ENCODE measurements around the gene ASPSCR1.

Gene ASPSCR1

GRCh38 chr17:81996232-81996756 is 18.9 kb downstream of the ASPSCR1 start:
- Histone ChIP-seq H3K4me3 (ENCODE audit: low read depth in 1 of 2, low read length in 2 of 2) (no peak overlapping the region), H3K9me3 (ENCODE audit: control insufficient read depth in 1 of 2, low read length in 2 of 2) (no peaks in the 10 kb centered on the region), H3K9ac (ENCODE audit: low read depth in 1 of 2, low read length in 2 of 2) (no peak overlapping the region), H3K4me1 (ENCODE audit: control insufficient read depth in 1 of 2, insufficient read depth in 2 of 2, low read length in 2 of 2) (peaks cover 23 to 34% of the 10 kb centered on the region in 2 donors), H3K27me3 (ENCODE audit: control insufficient read depth in 1 of 2, insufficient read depth in 2 of 2, low read length in 2 of 2) (no peaks in the 10 kb centered on the region), H3K27ac (ENCODE audit: low read depth, low read length) (no peak overlapping the region), H3K36me3 (ENCODE audit: control insufficient read depth in 1 of 2, insufficient read depth in 2 of 2, low read length in 2 of 2) (peaks cover 4 to 18% of the 10 kb centered on the region in 2 donors)

GRCh38 chr17:81996757-81997441 is 19.5 kb downstream of the ASPSCR1 start:
- Histone ChIP-seq H3K4me1 (ENCODE audit: control insufficient read depth in 1 of 2, insufficient read depth in 2 of 2, low read length in 2 of 2) (peaks cover 22 to 29% of the 10 kb centered on the region in 2 donors), H3K9ac (ENCODE audit: low read depth in 1 of 2, low read length in 2 of 2) (no peak overlapping the region), H3K9me3 (ENCODE audit: control insufficient read depth in 1 of 2, low read length in 2 of 2) (no peaks in the 10 kb centered on the region), H3K4me3 (ENCODE audit: low read depth in 1 of 2, low read length in 2 of 2) (no peak overlapping the region), H3K36me3 (ENCODE audit: control insufficient read depth in 1 of 2, insufficient read depth in 2 of 2, low read length in 2 of 2) (peaks cover 4 to 18% of the 10 kb centered on the region in 2 donors), H3K27me3 (ENCODE audit: control insufficient read depth in 1 of 2, insufficient read depth in 2 of 2, low read length in 2 of 2) (no peaks in the 10 kb centered on the region), H3K27ac (ENCODE audit: low read depth, low read length) (no peak overlapping the region)

DNA sequence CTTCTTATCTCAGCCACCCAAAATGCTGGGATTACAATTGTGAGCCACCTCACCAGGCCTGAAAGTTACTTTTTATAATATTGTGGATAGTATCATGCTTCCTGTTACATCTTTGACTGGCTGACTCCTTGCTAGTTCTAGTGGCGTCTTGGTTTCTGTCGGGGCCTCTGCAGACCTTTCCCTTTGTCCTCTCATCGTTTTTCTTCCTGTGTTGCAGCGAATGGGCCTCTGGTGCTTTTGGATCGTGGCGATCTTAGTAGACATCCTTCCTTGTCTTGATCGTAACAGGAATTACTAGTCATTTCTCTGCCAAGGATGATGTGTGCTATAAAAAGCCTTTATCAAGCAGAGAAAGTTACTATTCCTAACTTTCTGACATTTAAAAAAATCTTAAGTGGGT is 20.8 kb downstream of the ASPSCR1 start:
- Histone ChIP-seq H3K4me1 (ENCODE audit: control insufficient read depth in 1 of 2, insufficient read depth in 2 of 2, low read length in 2 of 2) (peaks cover 14 to 19% of the 10 kb centered on the region in 2 donors), H3K36me3 (ENCODE audit: control insufficient read depth in 1 of 2, insufficient read depth in 2 of 2, low read length in 2 of 2) (peaks cover 4 to 18% of the 10 kb centered on the region in 2 donors), H3K9me3 (ENCODE audit: control insufficient read depth in 1 of 2, low read length in 2 of 2) (no peaks in the 10 kb centered on the region), H3K4me3 (ENCODE audit: low read depth in 1 of 2, low read length in 2 of 2) (no peak overlapping the region), H3K9ac (ENCODE audit: low read depth in 1 of 2, low read length in 2 of 2) (no peak overlapping the region), H3K27me3 (ENCODE audit: control insufficient read depth in 1 of 2, insufficient read depth in 2 of 2, low read length in 2 of 2) (no peaks in the 10 kb centered on the region), H3K27ac (ENCODE audit: low read depth, low read length) (no peak overlapping the region)

- H3K27me3 ChIP-seq (ENCODE audit: control insufficient read depth in 1 of 2, insufficient read depth in 2 of 2, low read length in 2 of 2), result no peaks in the 10 kb centered on the region
- H3K9me3 ChIP-seq (ENCODE audit: control insufficient read depth in 1 of 2, low read length in 2 of 2), result no peaks in the 10 kb centered on the region
- H3K9ac ChIP-seq (ENCODE audit: low read depth in 1 of 2, low read length in 2 of 2), result no peak overlapping the region
- H3K27ac ChIP-seq (ENCODE audit: low read depth, low read length), result no peak overlapping the region
- H3K4me3 ChIP-seq (ENCODE audit: low read depth in 1 of 2, low read length in 2 of 2), result no peak overlapping the region
- H3K4me1 ChIP-seq (ENCODE audit: control insufficient read depth in 1 of 2, insufficient read depth in 2 of 2, low read length in 2 of 2), result peaks cover 14 to 19% of the 10 kb centered on the region in 2 donors
- peaks cover 3 to 17% of the 10 kb centered on the region in 2 donors for H3K36me3 ChIP-seq (ENCODE audit: control insufficient read depth in 1 of 2, insufficient read depth in 2 of 2, low read length in 2 of 2)
These were observed 21.4 kb downstream of the ASPSCR1 start for GRCh38 chr17:81998691-81999438.

- peaks cover 14 to 19% of the 10 kb centered on the region in 2 donors for H3K4me1 ChIP-seq (ENCODE audit: control insufficient read depth in 1 of 2, insufficient read depth in 2 of 2, low read length in 2 of 2)
- H3K9me3 ChIP-seq (ENCODE audit: control insufficient read depth in 1 of 2, low read length in 2 of 2), result no peaks in the 10 kb centered on the region
- peaks cover 0 to 14% of the 10 kb centered on the region in 2 donors for H3K36me3 ChIP-seq (ENCODE audit: control insufficient read depth in 1 of 2, insufficient read depth in 2 of 2, low read length in 2 of 2)
- no peak overlapping the region for H3K4me3 ChIP-seq (ENCODE audit: low read depth in 1 of 2, low read length in 2 of 2)
- no peak overlapping the region for H3K27ac ChIP-seq (ENCODE audit: low read depth, low read length)
- no peaks in the 10 kb centered on the region for H3K27me3 ChIP-seq (ENCODE audit: control insufficient read depth in 1 of 2, insufficient read depth in 2 of 2, low read length in 2 of 2)
- no peak overlapping the region for H3K9ac ChIP-seq (ENCODE audit: low read depth in 1 of 2, low read length in 2 of 2)
These were observed 22.2 kb downstream of the ASPSCR1 start for GRCh38 chr17:81999587-81999975.

DNA sequence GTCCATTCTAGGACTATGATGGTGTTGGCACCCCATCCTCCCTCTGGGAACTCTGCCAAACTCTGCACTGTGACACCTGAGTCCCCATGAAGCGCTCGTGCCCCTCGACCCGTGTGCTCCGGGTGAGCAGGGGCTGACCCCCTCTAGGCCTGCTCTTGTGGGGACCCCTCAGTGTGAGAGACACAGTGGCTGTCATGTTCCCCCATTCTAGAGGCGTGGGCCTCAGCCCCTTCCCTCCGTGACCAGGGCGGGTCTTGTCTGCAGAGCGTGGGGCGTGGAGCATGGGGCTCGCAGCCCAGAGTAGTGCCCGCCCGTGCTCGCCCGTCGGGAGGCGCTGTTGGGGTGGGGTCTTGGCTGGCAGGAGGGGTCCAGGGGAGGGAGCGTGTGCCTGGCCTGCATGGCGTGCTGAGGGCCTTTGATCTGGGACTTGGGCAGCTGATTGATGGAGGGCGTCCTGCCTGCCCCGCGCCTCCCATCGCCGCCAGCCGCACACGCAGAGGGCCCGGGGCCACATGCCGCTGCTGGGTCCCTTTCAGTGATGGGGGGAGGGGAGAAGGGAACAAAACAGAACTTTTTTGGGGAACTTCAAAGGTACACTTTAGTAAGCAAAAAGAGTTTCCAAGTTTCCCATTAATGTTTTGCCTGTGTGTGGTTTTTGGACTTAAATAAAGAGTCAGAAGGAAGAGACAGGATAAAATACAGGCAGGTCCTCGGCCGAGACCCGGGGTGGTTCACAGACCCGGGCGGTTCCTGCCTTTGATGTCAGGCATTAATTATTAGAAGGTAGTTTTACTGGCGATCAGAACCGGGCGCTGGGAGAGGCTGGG is 22.8 kb downstream of the ASPSCR1 start:
- peaks cover 14 to 19% of the 10 kb centered on the region in 2 donors for H3K4me1 ChIP-seq (ENCODE audit: control insufficient read depth in 1 of 2, insufficient read depth in 2 of 2, low read length in 2 of 2)
- H3K27me3 ChIP-seq (ENCODE audit: control insufficient read depth in 1 of 2, insufficient read depth in 2 of 2, low read length in 2 of 2), result no peaks in the 10 kb centered on the region
- no peak overlapping the region for H3K9ac ChIP-seq (ENCODE audit: low read depth in 1 of 2, low read length in 2 of 2)
- peak overlapping the region; percentile 13 to 32 for H3K4me3 ChIP-seq (ENCODE audit: low read depth in 1 of 2, low read length in 2 of 2)
- peaks cover 0 to 14% of the 10 kb centered on the region in 2 donors for H3K36me3 ChIP-seq (ENCODE audit: control insufficient read depth in 1 of 2, insufficient read depth in 2 of 2, low read length in 2 of 2)
- no peak overlapping the region for H3K27ac ChIP-seq (ENCODE audit: low read depth, low read length)
- H3K9me3 ChIP-seq (ENCODE audit: control insufficient read depth in 1 of 2, low read length in 2 of 2), result no peaks in the 10 kb centered on the region

- no peak overlapping the region for H3K9ac ChIP-seq (ENCODE audit: low read depth in 1 of 2, low read length in 2 of 2)
- H3K27me3 ChIP-seq (ENCODE audit: control insufficient read depth in 1 of 2, insufficient read depth in 2 of 2, low read length in 2 of 2), result no peaks in the 10 kb centered on the region
- H3K27ac ChIP-seq (ENCODE audit: low read depth, low read length), result no peak overlapping the region
- H3K4me1 ChIP-seq (ENCODE audit: control insufficient read depth in 1 of 2, insufficient read depth in 2 of 2, low read length in 2 of 2), result peaks cover 14 to 19% of the 10 kb centered on the region in 2 donors
- peaks cover 0 to 12% of the 10 kb centered on the region in 2 donors for H3K36me3 ChIP-seq (ENCODE audit: control insufficient read depth in 1 of 2, insufficient read depth in 2 of 2, low read length in 2 of 2)
- no peaks in the 10 kb centered on the region for H3K9me3 ChIP-seq (ENCODE audit: control insufficient read depth in 1 of 2, low read length in 2 of 2)
- H3K4me3 ChIP-seq (ENCODE audit: low read depth in 1 of 2, low read length in 2 of 2), result peak overlapping the region; percentile 32 to 43
These were observed 23.6 kb downstream of the ASPSCR1 start for GRCh38 chr17:82000803-82001570.

DNA sequence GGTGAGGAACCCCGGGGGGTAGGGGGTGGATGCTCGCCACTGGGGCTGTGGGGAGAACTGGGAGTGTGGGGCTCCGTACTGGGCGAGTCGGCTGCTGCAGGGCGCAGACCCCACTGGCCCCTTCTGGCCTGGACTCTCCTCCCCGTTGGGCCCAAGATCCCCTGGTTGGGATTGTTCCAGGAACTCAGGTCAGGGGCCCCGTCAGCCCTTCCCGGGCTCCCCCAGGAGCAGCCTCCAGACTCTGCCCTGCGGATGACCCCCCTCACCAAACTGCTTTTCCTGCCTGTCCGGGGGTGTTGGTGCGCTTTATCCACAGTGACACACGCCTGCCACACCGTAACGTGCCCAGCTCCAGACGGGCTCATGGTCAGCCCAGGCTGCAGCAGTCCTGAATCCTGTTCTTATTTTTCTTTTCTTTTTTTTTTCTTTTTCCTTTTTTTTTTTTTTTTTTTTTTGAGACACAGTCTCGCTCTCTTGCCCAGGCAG is 24.2 kb downstream of the ASPSCR1 start:
- H3K9me3 ChIP-seq (ENCODE audit: control insufficient read depth in 1 of 2, low read length in 2 of 2), result no peaks in the 10 kb centered on the region
- peaks cover 14 to 22% of the 10 kb centered on the region in 2 donors for H3K4me1 ChIP-seq (ENCODE audit: control insufficient read depth in 1 of 2, insufficient read depth in 2 of 2, low read length in 2 of 2)
- no peak overlapping the region for H3K9ac ChIP-seq (ENCODE audit: low read depth in 1 of 2, low read length in 2 of 2)
- H3K27me3 ChIP-seq (ENCODE audit: control insufficient read depth in 1 of 2, insufficient read depth in 2 of 2, low read length in 2 of 2), result no peaks in the 10 kb centered on the region
- H3K4me3 ChIP-seq (ENCODE audit: low read depth in 1 of 2, low read length in 2 of 2), result no peak overlapping the region
- H3K27ac ChIP-seq (ENCODE audit: low read depth, low read length), result no peak overlapping the region
- H3K36me3 ChIP-seq (ENCODE audit: control insufficient read depth in 1 of 2, insufficient read depth in 2 of 2, low read length in 2 of 2), result peaks cover 0 to 12% of the 10 kb centered on the region in 2 donors
